Endothelial cell of umbilical vein (primary cell): ENCODE measurements around the gene SKIL. TPM values are rescaled to one million over a fixed set of nuclear protein-coding genes. Genes with fewer than 3 reads are reported as not detected.

Experiments used
- BruUV-seq: library from RNA; stranded (reverse); fragments of 400-500 nt; replicated peaks from 2 replicates; lab custom pipeline; 2021; lab: Mats Ljungman, UMichigan
- CTCF ChIA-PET: fragments of 300-600, 350-600 bp; sonication (Branson Sonifier 250); formaldehyde crosslinking; loops from one replicate; lab custom pipeline; 2021; ENCODE audit warnings: antibody characterized with exemption, inconsistent platforms; lab: Charles Lee
- POLR2A ChIA-PET: fragments of 300-600, 350-600 bp; sonication (Branson Sonifier 250); formaldehyde crosslinking; loops from one replicate; lab custom pipeline; 2021; ENCODE audit warnings: antibody characterized with exemption, inconsistent platforms; lab: Charles Lee
- DNase-seq: peaks from one replicate; pipeline ENCODE4 v3.0.0-alpha.2; 2011; ENCODE audit warnings: low read depth, low spot score
- FAIRE-seq: peaks from 2 replicates; lab custom pipeline; 2011; peaks lifted over from hg19 to GRCh38; lab: Jason Lieb, UNC
- H2AFZ ChIP-seq: 2 replicates; pipeline ENCODE4 v1.6.0; 2012; ENCODE audit warnings: low read depth, low read length, control low read depth, inconsistent platforms
- H3K27ac ChIP-seq: 2 replicates; pipeline ENCODE4 v1.5.1; 2011; ENCODE audit warnings: low read depth, mild to moderate bottlenecking, control low read depth, low read length, moderate library complexity; ENCODE audit not compliant: insufficient read depth
- H3K27me3 ChIP-seq, 2 experiments: 2 replicates each; pipeline versions ENCODE4 v1.6.0 to v1.6.1; 2011; ENCODE audit warnings: low read length in 2 of 2, mixed read lengths in 1 of 2; ENCODE audit not compliant: control insufficient read depth in 2 of 2, insufficient read depth in 2 of 2
- H3K36me3 ChIP-seq, 2 experiments: 2 replicates in 1 of 2; 3 replicates in 1 of 2; pipeline ENCODE4 v1.5.1; 2011; ENCODE audit warnings: low read length in 2 of 2, mild to moderate bottlenecking in 1 of 2, moderate library complexity in 1 of 2; ENCODE audit not compliant: control insufficient read depth in 2 of 2, insufficient read depth in 2 of 2; ENCODE audit errors: extremely low read depth in 1 of 2
- H3K4me1 ChIP-seq: 3 replicates; pipeline ENCODE4 v1.5.1; 2011; ENCODE audit warnings: mild to moderate bottlenecking, low read length; ENCODE audit not compliant: control insufficient read depth, insufficient read depth; ENCODE audit errors: extremely low read depth
- H3K4me2 ChIP-seq: 2 replicates; pipeline ENCODE4 v1.6.1; 2011; ENCODE audit warnings: low read length, control low read depth, mixed read lengths; ENCODE audit not compliant: insufficient read depth
- H3K4me3 ChIP-seq, 3 experiments: fragments of 200-600 bp in 1 of 3; sonication (generic), shearing (Covaris generic) in 1 of 3; replicated peaks in 1 of 3; 2 replicates each; pipeline ENCODE4 v1.5.1; 2011 to 2016; ENCODE audit warnings: control low read depth in 3 of 3, low read length in 3 of 3, mild to moderate bottlenecking in 2 of 3, inconsistent platforms in 1 of 3, low read depth in 1 of 3, moderate library complexity in 1 of 3; ENCODE audit not compliant: insufficient read depth in 1 of 3
- H3K79me2 ChIP-seq: 2 replicates; pipeline ENCODE4 v1.6.0; 2012; ENCODE audit warnings: low read length, inconsistent platforms; ENCODE audit not compliant: control insufficient read depth, insufficient read depth
- H3K9ac ChIP-seq: replicated peaks from 2 replicates; pipeline ENCODE3; 2011; ENCODE audit warnings: low read length, control low read depth; ENCODE audit not compliant: insufficient read depth; ENCODE audit errors: extremely low read depth
- H3K9me1 ChIP-seq: replicated peaks from 3 replicates; pipeline ENCODE4 v1.6.0; 2011; ENCODE audit warnings: mild to moderate bottlenecking, low read length; ENCODE audit not compliant: control insufficient read depth, insufficient read depth; ENCODE audit errors: extremely low read depth
- H3K9me3 ChIP-seq: replicated peaks from 2 replicates; pipeline ENCODE4 v1.5.1; 2012; ENCODE audit warnings: low read length, inconsistent platforms; ENCODE audit not compliant: control insufficient read depth, insufficient read depth
- H4K20me1 ChIP-seq: replicated peaks from 2 replicates; pipeline ENCODE3; 2011; ENCODE audit warnings: mild to moderate bottlenecking, low read length; ENCODE audit not compliant: control insufficient read depth, insufficient read depth; ENCODE audit errors: extremely low read depth
- CTCF ChIP-seq, 2 donors: IDR thresholded peaks; 1 replicate in 1 of 2; 2 replicates in 1 of 2; pipeline ENCODE4 v1.5.1; 2011; ENCODE audit warnings: low read length in 2 of 2, mild to moderate bottlenecking in 2 of 2, moderate library complexity in 2 of 2, control low read depth in 1 of 2, inconsistent platforms in 1 of 2, low read depth in 1 of 2; ENCODE audit not compliant: insufficient read depth in 1 of 2; ENCODE audit errors: extremely low read depth in 1 of 2
- EZH2 ChIP-seq: IDR thresholded peaks from 2 replicates; pipeline ENCODE4 v1.6.1; 2012; ENCODE audit warnings: borderline replicate concordance, low read depth, mild to moderate bottlenecking, moderate library complexity, low read length, inconsistent platforms; ENCODE audit not compliant: severe bottlenecking
- FOS ChIP-seq: IDR thresholded peaks from 2 replicates; pipeline ENCODE4 v1.6.1; 2011; ENCODE audit warnings: mild to moderate bottlenecking, low read length, moderate library complexity, borderline replicate concordance; ENCODE audit not compliant: insufficient read depth
- GATA2 ChIP-seq: IDR thresholded peaks from 2 replicates; pipeline ENCODE4 v1.7.0; 2011; ENCODE audit warnings: low read depth, mild to moderate bottlenecking, moderate library complexity, mixed read lengths, low read length; ENCODE audit not compliant: insufficient read length, insufficient read depth
- JUN ChIP-seq: IDR thresholded peaks from 2 replicates; pipeline ENCODE4 v1.6.1; 2011; ENCODE audit warnings: borderline replicate concordance, low read depth; ENCODE audit not compliant: insufficient read length, insufficient read depth
- MAX ChIP-seq: IDR thresholded peaks from 2 replicates; pipeline ENCODE4 v1.6.1; 2011; ENCODE audit not compliant: insufficient read depth, insufficient read length
- MYC ChIP-seq: IDR thresholded peaks from one replicate; pipeline ENCODE4 v1.6.1; 2011; ENCODE audit warnings: mild to moderate bottlenecking, low read depth, low read length
- POLR2A ChIP-seq: IDR thresholded peaks from 2 replicates; pipeline ENCODE4 v1.6.1; 2012; ENCODE audit warnings: low read depth, mild to moderate bottlenecking, control low read depth, low read length
- POLR2AphosphoS5 ChIP-seq: IDR thresholded peaks from 2 replicates; pipeline ENCODE4 v1.6.1; 2012; ENCODE audit warnings: low read depth, mild to moderate bottlenecking, control low read depth, low read length, moderate library complexity; ENCODE audit not compliant: insufficient read depth
- dilution Hi-C: fragments of 300-500 bp; cut with MboI; formaldehyde crosslinking; loops from one replicate; pipeline ENCODE4 v1.15.0; 2019; ENCODE audit warnings: low sequenced_read_pairs; ENCODE audit not compliant: extremely low pct_ligation_motif_present
- intact Hi-C: fragments of 100-400 bp; cut with micrococcal nuclease; formaldehyde crosslinking; loops from one replicate; pipeline ENCODE4 v1.10.0; 2022
- polyA plus RNA-seq, 4 experiments: library from polyadenylated mRNA; depleted of rRNA in 3 of 4; stranded (reverse) in 3 of 4; unstranded in 1 of 4; fragments of >200 nt; gene quantifications; 2 replicates each; pipeline versions ENCODE4 v1.2.1 to v1.2.3, GENCODE V29; 2011 to 2012; ENCODE audit warnings: missing spikeins in 1 of 4
- total RNA-seq: library from RNA; stranded (reverse); gene quantifications from 2 replicates; pipeline ENCODE4 v1.2.3, GENCODE V29; 2021

SKIL gene
- total and polyA plus RNA-seq, 2 donors (not counting 3 experiments of a cell fraction or from before 2014, with no cell fraction given): 18.4 to 135 TPM

GRCh38 chr3:170437176-170437575 is 79.7 kb downstream of the SKIL start:
- Histone ChIP-seq H2AFZ (no peak overlapping the region), H3K9ac (no peak overlapping the region), H3K9me1 (no peaks in the 10 kb centered on the region), H3K36me3 (peaks cover 6 to 15% of the 10 kb centered on the region in 2 experiments), H3K9me3 (no peaks in the 10 kb centered on the region), H3K79me2 (peaks cover 10% of the 10 kb centered on the region), H3K4me1 (peaks cover 13% of the 10 kb centered on the region), H4K20me1 (no peaks in the 10 kb centered on the region), H3K4me3 (no peak overlapping the region), H3K27ac (no peak overlapping the region), H3K4me2 (no peak overlapping the region), H3K27me3 (no peaks in the 10 kb centered on the region)
- TF ChIP-seq JUN (no peak), FOS (no peak), MAX (no peak), POLR2A (no peak), MYC (no peak), EZH2 (no peak), CTCF (IDR thresholded peaks at IDR 0.05; ENCODE audit: extremely low read depth in 1 of 2, insufficient read depth in 1 of 2, low read depth in 1 of 2, low read length in 2 of 2) (no peak), GATA2 (no peak), POLR2AphosphoS5 (no peak)
- no peak for FAIRE-seq
- ChIA-PET CTCF (interaction anchor here (1.3 to 2.9 kb wide), 6 partner anchors 12 to 411 kb away, joined by 3 to 25 read pairs (median 5); no protein-coding TSS in a partner anchor), POLR2A (no interaction called here)
- BruUV-seq: no TSS peak
- dilution Hi-C loops (no loop called here), intact Hi-C loops (no loop called here)
- DNase-seq: no peak
